ENCODE results near the gene NXPE3. TPM values are rescaled to one million over a fixed set of nuclear protein-coding genes. Genes with fewer than 3 reads are reported as not detected.

Gene NXPE3
- total and polyA plus RNA-seq, 2 of the 8 experiments (the other 6 are each of a cell fraction or from before 2014, with no cell fraction given): 10.9 to 22.7 TPM

DNA sequence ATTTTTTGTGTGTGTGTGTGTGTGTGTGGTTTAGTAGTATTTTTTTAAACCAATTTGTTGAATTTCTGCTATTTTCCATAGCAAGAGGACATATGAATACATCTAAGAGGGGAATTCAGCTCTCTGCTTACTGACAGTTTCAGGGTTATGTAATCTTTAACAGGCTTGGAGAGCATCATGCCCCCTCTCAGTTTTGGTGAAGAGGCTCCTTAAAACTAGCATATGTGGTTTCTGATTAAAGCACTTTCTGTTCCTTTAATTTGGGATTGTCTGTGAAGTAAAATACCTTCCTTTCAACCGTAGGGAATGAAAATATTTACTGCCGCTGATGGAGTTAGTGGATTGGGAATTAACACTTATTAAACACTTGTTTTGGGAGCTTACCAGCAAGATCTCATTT, 50.9 kb downstream of the NXPE3 start:
- 88% methylated on average over 2 of the region's 2 CpGs; no CpG with 5 or more reads in 1 of the 2 experiments for WGBS, 2 experiments (ENCODE audit: extremely low coverage in 1 of 2, insufficient coverage in 1 of 2, insufficient read length in 1 of 2, insufficient replicate concordance in 2 of 2, low coverage in 1 of 2, low lambda C conversion rate in 2 of 2, missing lambda C conversion rate in 1 of 2)
- H3K9ac ChIP-seq (replicated peaks in 1 of 4; ENCODE audit: extremely low read depth in 1 of 4, low read depth in 3 of 4, low read length in 3 of 4): no peak overlapping the region
- no peak overlapping the region for H3K4ac ChIP-seq (replicated peaks; ENCODE audit: insufficient read length, low read depth, low read length)
- no peak overlapping the region for H4K8ac ChIP-seq (ENCODE audit: extremely low read depth, insufficient read depth, low read length)
- H3K79me2 ChIP-seq (ENCODE audit: control insufficient read depth in 1 of 2, insufficient read depth in 2 of 2, low read length in 2 of 2): no peaks in the 10 kb centered on the region
- H3K27ac ChIP-seq (ENCODE audit: low read depth, low read length): no peak overlapping the region
- no peaks in the 10 kb centered on the region for H4K20me1 ChIP-seq (replicated peaks in 1 of 2; ENCODE audit: control insufficient read depth in 1 of 2, insufficient read depth in 2 of 2, low read length in 2 of 2)
- no peak overlapping the region for H2BK20ac ChIP-seq (ENCODE audit: low read length)
- H3K9me3 ChIP-seq (ENCODE audit: insufficient read depth in 2 of 2, low read depth in 1 of 2, low read length in 1 of 2): no peaks in the 10 kb centered on the region
- no peak overlapping the region for H2BK120ac ChIP-seq (replicated peaks; ENCODE audit: low read depth, low read length)
- H3K4me3 ChIP-seq (ENCODE audit: extremely low read depth in 1 of 4, insufficient read depth in 2 of 4, low read depth in 3 of 4, low read length in 4 of 4): no peak overlapping the region
- H3K4me1 ChIP-seq (replicated peaks in 1 of 4; ENCODE audit: control insufficient read depth in 3 of 4, insufficient read depth in 4 of 4, low read length in 3 of 4): peaks cover 0 to 8% (median 4%) of the 10 kb centered on the region in 4 experiments; a peak in 5 of 7 replicates
- H3K14ac ChIP-seq (ENCODE audit: insufficient read length): no peak overlapping the region
- H2BK12ac ChIP-seq (ENCODE audit: low read depth, low read length): no peak overlapping the region
- no peak overlapping the region for H4K5ac ChIP-seq (ENCODE audit: insufficient read length, low read depth, low read length)
- H3K36me3 ChIP-seq (ENCODE audit: control insufficient read depth in 2 of 4, insufficient read depth in 4 of 4, low read length in 3 of 4): peaks cover 0 to 3% (median 0%) of the 10 kb centered on the region in 4 experiments; a peak in 1 of 8 replicates
- no peak overlapping the region; a peak in 1 of 4 replicates for H3K4me2 ChIP-seq (ENCODE audit: insufficient read depth in 1 of 2, low read depth in 2 of 2, low read length in 2 of 2)
- no peaks in the 10 kb centered on the region for H3K23me2 ChIP-seq (ENCODE audit: low read depth, low read length)
- no peak for DNase-seq (ENCODE audit: low read depth in 1 of 2, low spot score in 2 of 2)
- no peaks in the 10 kb centered on the region; the same call in 1 of the 2 replicates for H3K79me1 ChIP-seq (ENCODE audit: low read depth, low read length)
- no peak overlapping the region for H3K18ac ChIP-seq (ENCODE audit: extremely low read depth, low read length)
- POLR2A ChIA-PET (ENCODE audit: partially characterized antibody): interaction anchor here (0.7 to 3.2 kb wide), 6 partner anchors 9 to 152 kb away, joined by 3 to 22 read pairs (median 6); partner anchors contain the start of gene NFKBIZ
- no peak overlapping the region for H2AFZ ChIP-seq (ENCODE audit: low read length)
- FAIRE-seq: no peak
- H2BK15ac ChIP-seq (ENCODE audit: low read length): no peak overlapping the region
- H2AK5ac ChIP-seq (ENCODE audit: low read depth, low read length): no peak overlapping the region
- H3K27me3 ChIP-seq (replicated peaks in 1 of 4; ENCODE audit: control insufficient read depth in 3 of 4, extremely low read depth in 1 of 4, insufficient read depth in 3 of 4, low read length in 3 of 4): no peaks in the 10 kb centered on the region
- H2BK5ac ChIP-seq (ENCODE audit: low read depth, low read length): no peak overlapping the region
- H3K23ac ChIP-seq (ENCODE audit: insufficient read length): no peak overlapping the region
- no peak overlapping the region for H4K91ac ChIP-seq (replicated peaks; ENCODE audit: insufficient read length, low read length)
- no peak overlapping the region for H3K56ac ChIP-seq (replicated peaks; ENCODE audit: insufficient read length, low read depth, low read length)
- CTCF ChIA-PET (ENCODE audit: partially characterized antibody): interaction anchor here (0.5 to 1.9 kb wide), 10 partner anchors 8 to 677 kb away, joined by 3 to 8 read pairs (median 3); partner anchors contain the start of gene NFKBIZ
- TF ChIP-seq RAD21 (IDR thresholded peaks at IDR 0.05 in 1 of 2, conservative IDR thresholded peaks at IDR 0.05 in 1 of 2; ENCODE audit: low read depth in 2 of 2, low read length in 2 of 2): no peak
- no peak for TF ChIP-seq RNF2 (IDR thresholded peaks at IDR 0.05; ENCODE audit: borderline replicate concordance, low read depth, low read length, missing control alignments, poor library complexity, severe bottlenecking)
- no peak for TF ChIP-seq EP300 (IDR thresholded peaks at IDR 0.05; ENCODE audit: borderline replicate concordance in 1 of 2, low read depth in 2 of 2, low read length in 2 of 2)
- no peak for TF ChIP-seq RFX5 (IDR thresholded peaks at IDR 0.05; ENCODE audit: borderline replicate concordance, low read depth, low read length)
- TF ChIP-seq, protein P1, sequence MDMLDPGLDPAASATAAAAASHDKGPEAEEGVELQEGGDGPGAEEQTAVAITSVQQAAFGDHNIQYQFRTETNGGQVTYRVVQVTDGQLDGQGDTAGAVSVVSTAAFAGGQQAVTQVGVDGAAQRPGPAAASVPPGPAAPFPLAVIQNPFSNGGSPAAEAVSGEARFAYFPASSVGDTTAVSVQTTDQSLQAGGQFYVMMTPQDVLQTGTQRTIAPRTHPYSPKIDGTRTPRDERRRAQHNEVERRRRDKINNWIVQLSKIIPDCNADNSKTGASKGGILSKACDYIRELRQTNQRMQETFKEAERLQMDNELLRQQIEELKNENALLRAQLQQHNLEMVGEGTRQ (IDR thresholded peaks at IDR 0.05; ENCODE audit: low read length): no peak
- no peak for TF ChIP-seq MAX (IDR thresholded peaks at IDR 0.05)
- no peak for TF ChIP-seq TEAD4 (IDR thresholded peaks at IDR 0.05; ENCODE audit: low read depth, low read length)
- TF ChIP-seq HDAC6 (IDR thresholded peaks at IDR 0.05; ENCODE audit: low read depth, low read length): no peak
- TF ChIP-seq EZH2 (IDR thresholded peaks at IDR 0.05; ENCODE audit: low read depth, low read length, severe bottlenecking): no peak
- no peak for TF ChIP-seq SIX5 (IDR thresholded peaks at IDR 0.05; ENCODE audit: low read depth, low read length)
- TF ChIP-seq SIRT6 (IDR thresholded peaks at IDR 0.05; ENCODE audit: low read length): no peak
